Measurements from ENCODE around the gene RFX4.
A peak's percentile ranks its signal among the peaks of the same experiment; 100 is the strongest.

The RFX4 gene

DNA sequence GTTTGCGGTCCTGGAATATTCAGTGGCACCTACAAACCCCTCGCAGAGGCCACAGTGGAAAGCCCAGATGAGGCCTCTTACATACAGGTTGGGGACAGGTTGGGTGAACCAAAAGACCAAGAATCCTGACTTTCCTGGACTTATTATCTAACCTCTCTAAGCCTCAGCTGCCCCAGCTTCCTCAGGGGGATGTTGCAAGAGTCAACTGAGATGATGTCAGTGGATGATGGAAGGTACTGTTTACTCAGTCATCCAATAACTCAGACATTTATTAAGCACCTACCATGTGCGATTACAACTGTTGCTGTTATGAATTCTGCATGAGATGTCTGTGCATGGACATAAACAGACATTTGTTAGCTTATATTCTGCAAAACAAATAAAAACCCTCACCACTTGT, 72.8 kb downstream of the RFX4 start:
- TF ChIP-seq, protein P1, sequence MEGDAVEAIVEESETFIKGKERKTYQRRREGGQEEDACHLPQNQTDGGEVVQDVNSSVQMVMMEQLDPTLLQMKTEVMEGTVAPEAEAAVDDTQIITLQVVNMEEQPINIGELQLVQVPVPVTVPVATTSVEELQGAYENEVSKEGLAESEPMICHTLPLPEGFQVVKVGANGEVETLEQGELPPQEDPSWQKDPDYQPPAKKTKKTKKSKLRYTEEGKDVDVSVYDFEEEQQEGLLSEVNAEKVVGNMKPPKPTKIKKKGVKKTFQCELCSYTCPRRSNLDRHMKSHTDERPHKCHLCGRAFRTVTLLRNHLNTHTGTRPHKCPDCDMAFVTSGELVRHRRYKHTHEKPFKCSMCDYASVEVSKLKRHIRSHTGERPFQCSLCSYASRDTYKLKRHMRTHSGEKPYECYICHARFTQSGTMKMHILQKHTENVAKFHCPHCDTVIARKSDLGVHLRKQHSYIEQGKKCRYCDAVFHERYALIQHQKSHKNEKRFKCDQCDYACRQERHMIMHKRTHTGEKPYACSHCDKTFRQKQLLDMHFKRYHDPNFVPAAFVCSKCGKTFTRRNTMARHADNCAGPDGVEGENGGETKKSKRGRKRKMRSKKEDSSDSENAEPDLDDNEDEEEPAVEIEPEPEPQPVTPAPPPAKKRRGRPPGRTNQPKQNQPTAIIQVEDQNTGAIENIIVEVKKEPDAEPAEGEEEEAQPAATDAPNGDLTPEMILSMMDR (IDR thresholded peaks at IDR 0.05; ENCODE audit: insufficient read depth, low read depth, low read length, missing control alignments): no peak
- no peak for DNase-seq (ENCODE audit: low read depth)
- H3K4me3 ChIP-seq (ENCODE audit: low read depth, low read length): no peak overlapping the region

DNA sequence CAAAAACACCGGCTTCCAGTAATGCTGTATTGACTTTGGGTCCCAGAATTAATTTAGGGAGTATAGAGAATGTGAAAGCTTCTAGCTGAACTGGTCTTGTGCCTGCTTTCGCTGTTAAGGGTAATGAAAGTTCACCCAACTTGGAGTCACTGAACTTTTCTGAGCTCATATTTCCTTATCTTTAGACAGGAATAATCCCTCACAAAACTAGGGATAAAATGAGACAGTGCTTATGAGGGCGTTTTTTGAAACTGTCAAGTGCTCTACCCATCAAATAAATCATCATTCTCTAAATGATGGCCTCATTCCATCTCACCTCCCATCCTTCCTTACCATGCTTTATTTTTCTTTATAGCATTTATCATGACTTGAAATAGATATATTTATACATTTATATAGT, 74.7 kb downstream of the RFX4 start:
- TF ChIP-seq, protein P1 (IDR thresholded peaks at IDR 0.05; ENCODE audit: insufficient read depth, low read depth, low read length, missing control alignments): no peak
- DNase-seq (ENCODE audit: low read depth): no peak
- no peak overlapping the region for H3K4me3 ChIP-seq (ENCODE audit: low read depth, low read length)

DNA sequence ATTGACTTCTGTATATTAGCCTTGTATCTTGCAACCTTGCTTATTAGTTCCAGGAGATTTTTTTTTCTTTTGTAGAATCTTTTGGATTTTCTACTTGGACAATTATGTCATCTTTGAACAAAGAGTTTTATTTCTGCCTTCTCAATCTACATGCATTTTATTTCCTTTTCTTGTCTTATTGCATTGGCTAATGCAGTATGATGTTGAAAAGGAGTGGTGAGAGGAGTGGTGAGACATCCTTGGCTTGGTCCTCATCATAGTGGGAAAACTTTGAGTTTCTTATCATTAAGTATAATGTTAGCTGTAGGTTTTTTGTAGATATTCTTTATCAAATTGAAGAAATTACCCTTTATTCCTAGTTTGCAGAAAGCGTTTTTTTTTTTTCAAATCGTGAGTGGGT, 80.6 kb downstream of the RFX4 start:
- TF ChIP-seq, protein P1 (IDR thresholded peaks at IDR 0.05; ENCODE audit: insufficient read depth, low read depth, low read length, missing control alignments): no peak
- H3K4me3 ChIP-seq (ENCODE audit: low read depth, low read length): no peak overlapping the region
- no peak for DNase-seq (ENCODE audit: low read depth)

DNA sequence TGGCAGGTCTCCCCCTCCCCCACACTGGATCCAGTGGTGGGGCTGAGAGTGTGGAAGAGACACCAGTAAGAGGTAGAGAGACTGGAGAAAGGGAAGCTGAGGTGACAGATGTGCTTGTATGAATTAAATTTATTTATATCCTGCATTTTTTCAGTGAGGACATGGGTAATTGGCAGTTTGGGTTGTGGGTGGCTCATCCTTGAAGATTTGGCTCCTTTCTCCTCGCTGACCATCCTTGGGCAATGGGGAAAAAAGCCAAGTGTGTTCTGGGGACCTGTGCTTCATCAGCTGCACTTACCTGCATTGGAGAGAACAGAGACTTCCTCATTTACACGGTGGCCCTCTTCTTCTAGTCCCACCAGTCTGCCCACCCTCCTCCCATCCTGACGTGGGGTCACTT, 86.4 kb downstream of the RFX4 start:
- DNase-seq (ENCODE audit: low read depth): no peak
- TF ChIP-seq, protein P1 (IDR thresholded peaks at IDR 0.05; ENCODE audit: insufficient read depth, low read depth, low read length, missing control alignments): no peak
- H3K4me3 ChIP-seq (ENCODE audit: low read depth, low read length): no peak overlapping the region

DNA sequence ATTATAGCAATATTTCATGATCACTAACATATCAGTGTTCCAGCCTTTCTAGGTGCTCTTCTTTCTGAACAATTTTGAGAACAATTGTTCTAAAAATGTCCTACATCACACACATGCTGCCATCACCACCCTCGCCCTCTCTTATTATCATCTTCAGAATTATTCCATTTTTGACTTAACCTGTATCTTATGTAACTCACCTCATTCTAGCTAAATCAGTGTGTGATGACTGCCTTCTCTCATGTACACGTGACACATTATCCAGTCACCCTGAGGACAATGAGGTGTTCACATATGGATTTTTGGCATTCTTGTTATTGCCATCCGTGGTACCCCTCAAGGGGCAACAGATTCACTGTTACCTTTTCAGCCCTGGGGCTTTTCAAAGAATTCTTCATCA, 87.3 kb downstream of the RFX4 start:
- DNase-seq (ENCODE audit: low read depth): no peak
- H3K4me3 ChIP-seq (ENCODE audit: low read depth, low read length): no peak overlapping the region
- TF ChIP-seq, protein P1 (IDR thresholded peaks at IDR 0.05; ENCODE audit: insufficient read depth, low read depth, low read length, missing control alignments): no peak

DNA sequence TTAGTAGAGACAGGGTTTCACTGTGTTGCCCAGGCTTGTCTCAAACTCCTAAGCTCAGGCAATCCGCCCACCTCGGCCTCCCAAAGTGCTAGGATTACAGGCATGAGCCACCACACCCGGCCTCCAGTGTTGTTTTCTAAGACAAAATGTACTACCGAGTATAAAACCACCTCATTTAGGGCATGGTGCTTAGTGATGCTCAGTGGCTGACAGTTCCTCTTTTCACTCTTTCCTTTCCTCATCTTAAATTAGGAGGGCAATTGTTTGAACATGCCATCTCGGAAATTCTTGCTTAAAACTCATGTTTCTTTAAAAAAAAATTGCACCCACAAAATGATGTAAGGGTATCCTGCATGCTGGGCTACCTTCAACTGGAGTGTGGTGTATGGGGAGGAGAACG, 89.0 kb downstream of the RFX4 start:
- DNase-seq (ENCODE audit: low read depth): peak; percentile 20
- TF ChIP-seq, protein P1 (IDR thresholded peaks at IDR 0.05; ENCODE audit: insufficient read depth, low read depth, low read length, missing control alignments): no peak
- no peak overlapping the region for H3K4me3 ChIP-seq (ENCODE audit: low read depth, low read length)

DNA sequence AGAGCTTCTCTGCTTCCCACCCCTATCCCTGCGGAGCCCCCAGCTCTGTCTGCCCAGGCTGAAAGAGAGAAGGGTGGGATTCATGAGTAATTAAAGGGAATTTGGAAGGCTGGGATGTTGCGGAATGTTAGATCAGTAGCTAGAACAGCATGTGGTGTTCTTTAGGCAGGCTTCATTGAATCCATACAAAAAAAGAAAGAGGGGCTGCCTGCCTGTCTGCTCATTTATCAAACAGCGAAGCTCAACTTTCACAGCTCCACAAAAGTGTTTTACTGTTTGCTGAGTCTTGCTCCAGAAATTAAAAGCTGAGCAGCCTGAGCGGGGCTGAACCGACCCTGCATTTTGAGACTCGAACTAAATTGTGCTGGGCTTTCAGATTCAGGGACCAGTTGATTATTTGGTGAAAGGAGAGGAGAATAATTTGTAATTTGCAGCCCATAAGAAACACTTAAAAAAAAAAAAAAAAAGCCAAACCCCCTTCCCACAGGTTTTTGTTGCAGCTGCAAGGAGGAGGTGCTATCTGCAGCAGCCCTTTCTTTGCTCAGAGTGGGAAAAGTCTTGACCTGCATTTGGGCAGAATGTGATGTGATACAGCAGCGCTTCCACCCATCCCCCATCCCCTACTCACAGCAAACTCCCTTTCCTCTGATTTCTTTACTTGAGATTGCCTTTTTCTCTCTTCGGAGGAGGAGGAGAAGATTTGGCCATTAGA, 89.7 kb downstream of the RFX4 start:
- TF ChIP-seq, protein P1 (IDR thresholded peaks at IDR 0.05; ENCODE audit: insufficient read depth, low read depth, low read length, missing control alignments): no peak
- no peak overlapping the region for H3K4me3 ChIP-seq (ENCODE audit: low read depth, low read length)
- DNase-seq (ENCODE audit: low read depth): no peak
